ENCODE data around the gene MUC3A. TPM values are rescaled to one million over a fixed set of nuclear protein-coding genes. Genes with fewer than 3 reads are reported as not detected.

MUC3A gene
- total RNA-seq, 4 donors from 2014 or later: 11.7 to 233 (median 64.7) TPM

- Histone ChIP-seq H3K4me3 (no peak overlapping the region), H3K36me3 (no peaks in the 10 kb centered on the region), H3K4me1 (peaks cover 0 to 12% (median 7%) of the 10 kb centered on the region in 4 donors), H3K9me3 (no peaks in the 10 kb centered on the region), H3K27ac (no peak overlapping the region), H3K27me3 (peaks cover 15% of the 10 kb centered on the region)
- 53 to 56% methylated on average over 2 of the region's 2 CpGs for WGBS, 2 donors (ENCODE audit: low coverage in 1 of 2)
- TF ChIP-seq CTCF (IDR thresholded peaks at IDR 0.05) (no peak), POLR2A (IDR thresholded peaks at IDR 0.05) (no peak), EP300 (IDR thresholded peaks at IDR 0.05; ENCODE audit: low read depth) (no peak), POLR2AphosphoS5 (IDR thresholded peaks at IDR 0.05) (no peak)
- intact Hi-C loops (cut with DNase I; ENCODE audit: low total_unique reads) (no loop called here), in situ Hi-C loops (cut with MboI; ENCODE audit: low pct_ligation_motif_present in 1 of 4, low pct_unique_long_range_greater_than_20kb in 1 of 4, low sequenced_read_pairs in 3 of 4) (no loop called here)
- DNase-seq: no peak
Observed at GRCh38 chr7:100952641-100953040, 3.3 kb downstream of the MUC3A start.

- Histone ChIP-seq H3K36me3 (no peaks in the 10 kb centered on the region), H3K27me3 (no peaks in the 10 kb centered on the region), H3K9me3 (no peaks in the 10 kb centered on the region), H3K4me1 (no peaks in the 10 kb centered on the region), H3K27ac (no peak overlapping the region), H3K4me3 (no peak overlapping the region)
- TF ChIP-seq POLR2AphosphoS5 (IDR thresholded peaks at IDR 0.05) (no peak), POLR2A (IDR thresholded peaks at IDR 0.05) (no peak), EP300 (IDR thresholded peaks at IDR 0.05; ENCODE audit: low read depth) (no peak), CTCF (IDR thresholded peaks at IDR 0.05) (no peak)
- in situ Hi-C loops (cut with MboI; ENCODE audit: low pct_ligation_motif_present in 1 of 4, low pct_unique_long_range_greater_than_20kb in 1 of 4, low sequenced_read_pairs in 3 of 4) (no loop called here), intact Hi-C loops (cut with DNase I; ENCODE audit: low total_unique reads) (no loop called here)
- no peak for DNase-seq
- WGBS, 2 donors (ENCODE audit: low coverage in 1 of 2): 62 to 66% methylated on average over 10 to 12 of the region's 12 CpGs
Observed at GRCh38 chr7:100957832-100958421, 8.6 kb downstream of the MUC3A start.

- no peak for TF ChIP-seq POLR2AphosphoS5 (IDR thresholded peaks at IDR 0.05)
- TF ChIP-seq EP300 (IDR thresholded peaks at IDR 0.05; ENCODE audit: low read depth): no peak
- no peak for TF ChIP-seq POLR2A (IDR thresholded peaks at IDR 0.05)
- no peak for TF ChIP-seq CTCF (IDR thresholded peaks at IDR 0.05)
- WGBS, 2 donors (ENCODE audit: low coverage in 1 of 2): 68% methylated on average over 2 of the region's 2 CpGs
- Histone ChIP-seq H3K9me3 (no peaks in the 10 kb centered on the region), H3K4me3 (no peak overlapping the region), H3K4me1 (no peaks in the 10 kb centered on the region), H3K36me3 (no peaks in the 10 kb centered on the region), H3K27me3 (peaks cover 16% of the 10 kb centered on the region), H3K27ac (no peak overlapping the region)
- DNase-seq: no peak
- in situ Hi-C loops (cut with MboI; ENCODE audit: low pct_ligation_motif_present in 1 of 4, low pct_unique_long_range_greater_than_20kb in 1 of 4, low sequenced_read_pairs in 3 of 4): loop anchor here in 1 of 4 donors (5.0 kb wide), 1 partner anchor 107 kb away; no protein-coding TSS in a partner anchor
- intact Hi-C loops (cut with DNase I; ENCODE audit: low total_unique reads): no loop called here
Observed at GRCh38 chr7:100959894-100960293, 10.6 kb downstream of the MUC3A start.

- TF ChIP-seq POLR2A (IDR thresholded peaks at IDR 0.05): no peak
- TF ChIP-seq EP300 (IDR thresholded peaks at IDR 0.05; ENCODE audit: low read depth): no peak
- TF ChIP-seq CTCF (IDR thresholded peaks at IDR 0.05): no peak
- no peak for TF ChIP-seq POLR2AphosphoS5 (IDR thresholded peaks at IDR 0.05)
- in situ Hi-C loops (cut with MboI; ENCODE audit: low pct_ligation_motif_present in 1 of 4, low pct_unique_long_range_greater_than_20kb in 1 of 4, low sequenced_read_pairs in 3 of 4) (loop anchor here in 1 of 4 donors (5.0 kb wide), 1 partner anchor 105 kb away; no protein-coding TSS in a partner anchor), intact Hi-C loops (cut with DNase I; ENCODE audit: low total_unique reads) (no loop called here)
- WGBS, 2 donors (ENCODE audit: low coverage in 1 of 2): 75 to 88% methylated on average over 2 to 3 of the region's 3 CpGs
- Histone ChIP-seq H3K27ac (no peak overlapping the region), H3K4me3 (no peak overlapping the region), H3K27me3 (peaks cover 42% of the 10 kb centered on the region), H3K9me3 (no peaks in the 10 kb centered on the region), H3K36me3 (no peaks in the 10 kb centered on the region), H3K4me1 (peaks cover 9 to 24% (median 16%) of the 10 kb centered on the region in 4 donors)
- DNase-seq: no peak
Observed at GRCh38 chr7:100962537-100962936, 13.2 kb downstream of the MUC3A start.

Data from transverse colon (tissue), 4 donors.